ENCODE measurements around the gene TOR2A.
"Not testable (repeated sequence)": the region's sequence is repeated elsewhere in the genome, so short reads cannot be mapped to it uniquely, and the experiment has no call there.

TOR2A gene

DNA sequence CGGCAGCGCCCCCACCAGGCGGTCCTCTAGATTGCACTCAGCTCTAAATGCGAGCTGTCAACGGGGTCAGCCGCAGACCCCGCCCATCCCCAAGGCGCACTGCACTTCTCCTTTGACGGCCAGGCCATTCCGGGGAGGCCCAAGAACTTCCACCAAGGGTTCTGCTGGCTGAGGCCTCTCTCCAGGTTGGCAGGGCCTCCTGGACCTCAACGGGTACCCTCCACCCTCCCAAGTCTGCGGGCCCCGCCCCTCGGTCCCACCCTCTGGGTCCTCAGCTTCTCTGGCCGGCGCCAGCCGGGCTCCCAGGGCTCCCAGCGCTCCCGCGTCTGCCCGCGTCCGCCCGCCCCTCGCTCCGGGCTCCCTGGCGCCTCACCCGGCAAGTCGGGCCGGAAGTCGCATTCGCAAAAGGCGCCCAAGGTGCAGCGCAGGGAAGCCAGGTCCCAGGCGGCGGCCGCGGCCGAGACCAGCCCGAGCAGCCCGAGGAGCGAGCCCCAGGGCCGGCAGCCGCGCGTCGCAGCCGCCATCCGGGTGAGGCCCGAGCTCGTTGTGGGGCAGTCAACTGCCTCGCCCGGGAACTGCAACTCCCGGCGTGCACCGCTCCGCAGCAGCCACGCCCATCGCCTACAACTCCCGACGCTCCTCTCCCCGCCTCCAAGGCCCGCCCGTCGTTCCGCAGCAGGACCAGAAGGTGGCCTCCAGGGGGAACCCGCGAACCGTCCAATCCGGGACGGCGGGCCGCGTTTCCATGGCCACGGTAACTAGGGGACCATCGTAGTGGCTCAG is at the start of gene TOR2A:
TOR2A (minus strand) TSS at position 548 of the 783 bp plus-strand sequence; CDS start at position 524, 24 bp downstream.
- DNase-seq: peak; percentile 96

DNA sequence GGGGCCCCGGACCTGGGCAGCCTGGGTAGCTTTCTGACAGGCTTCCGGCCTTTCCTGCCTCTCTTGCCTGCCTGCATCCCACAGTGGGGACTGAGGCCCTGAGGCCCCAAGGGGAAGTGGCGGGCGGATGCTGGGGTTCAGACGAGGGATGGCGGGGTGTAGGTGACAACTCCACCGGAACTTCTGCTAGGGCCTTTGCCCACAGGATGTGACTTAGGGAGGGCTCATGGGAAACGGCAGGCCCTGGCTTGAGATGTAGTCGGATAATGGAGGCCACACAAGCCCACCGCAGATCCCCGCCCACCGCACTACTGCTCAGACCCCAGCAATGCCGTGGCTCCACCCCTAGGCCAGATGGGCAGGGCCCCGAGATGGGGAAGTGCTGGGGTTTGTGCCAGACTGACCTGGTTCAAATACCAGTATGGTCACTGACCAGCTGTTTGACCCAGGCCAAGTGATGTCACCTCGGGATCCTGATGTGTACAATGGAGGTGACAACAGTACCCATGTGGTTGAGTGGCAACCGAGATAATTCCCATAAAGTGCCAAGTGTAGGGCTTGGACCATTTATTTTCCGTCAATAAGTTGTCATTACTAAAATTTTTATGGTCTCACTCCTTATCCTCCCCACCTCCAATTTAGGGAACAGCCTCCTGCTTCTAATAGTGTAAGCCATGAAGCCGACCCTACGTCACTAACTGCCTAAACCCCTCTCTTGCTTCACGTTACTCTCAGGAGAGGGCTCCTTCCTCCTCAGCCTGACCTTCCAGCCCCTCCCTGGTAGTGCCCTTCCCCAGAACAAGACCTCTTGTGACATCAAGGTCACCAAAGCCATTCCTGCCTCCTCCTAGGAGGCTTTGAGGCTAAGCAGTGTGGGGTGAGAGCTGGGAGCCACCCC is 48.3 kb upstream of the TOR2A start:
- no peak for DNase-seq

DNA sequence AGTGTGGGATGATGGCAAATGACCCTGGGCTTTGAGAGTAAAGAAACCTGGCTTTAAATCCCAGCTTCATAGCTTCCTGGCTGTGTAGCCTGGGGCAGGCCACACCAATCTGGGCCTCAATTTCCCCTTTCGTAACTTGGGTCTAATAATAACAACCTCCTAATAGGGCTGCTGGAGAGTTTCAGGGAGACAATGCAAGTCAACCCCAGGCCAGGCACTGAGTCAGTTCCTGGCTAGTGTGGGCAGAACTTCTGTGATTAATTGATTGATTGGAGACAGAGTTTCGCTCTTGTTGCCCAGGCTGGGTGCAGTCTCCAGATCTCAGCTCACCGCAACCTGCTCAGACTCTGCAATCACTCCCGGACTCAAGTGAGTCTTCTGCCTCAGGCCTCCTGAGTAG is 46.7 kb upstream of the TOR2A start:
- DNase-seq: no peak

DNA sequence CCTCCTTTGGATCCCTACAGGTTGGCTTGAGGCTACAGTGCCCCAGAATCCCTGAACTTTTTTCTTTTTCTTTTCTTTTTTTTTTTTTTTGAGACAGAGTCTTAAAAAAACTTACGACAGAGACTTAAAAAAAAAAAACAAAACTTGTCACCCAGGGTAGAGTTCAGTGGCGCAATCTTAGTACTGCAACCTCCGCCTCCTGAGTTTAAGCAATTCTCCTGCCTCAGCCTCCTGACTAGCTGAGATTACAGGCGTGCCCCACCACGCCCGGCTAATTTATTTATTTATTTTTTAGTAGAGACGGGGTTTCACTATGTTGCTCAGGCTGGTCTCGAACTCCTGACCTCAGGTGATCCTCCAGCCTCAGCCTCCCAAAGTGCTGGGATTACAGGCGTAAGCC is 45.8 kb upstream of the TOR2A start:
- DNase-seq: not testable (repeated sequence)

DNA sequence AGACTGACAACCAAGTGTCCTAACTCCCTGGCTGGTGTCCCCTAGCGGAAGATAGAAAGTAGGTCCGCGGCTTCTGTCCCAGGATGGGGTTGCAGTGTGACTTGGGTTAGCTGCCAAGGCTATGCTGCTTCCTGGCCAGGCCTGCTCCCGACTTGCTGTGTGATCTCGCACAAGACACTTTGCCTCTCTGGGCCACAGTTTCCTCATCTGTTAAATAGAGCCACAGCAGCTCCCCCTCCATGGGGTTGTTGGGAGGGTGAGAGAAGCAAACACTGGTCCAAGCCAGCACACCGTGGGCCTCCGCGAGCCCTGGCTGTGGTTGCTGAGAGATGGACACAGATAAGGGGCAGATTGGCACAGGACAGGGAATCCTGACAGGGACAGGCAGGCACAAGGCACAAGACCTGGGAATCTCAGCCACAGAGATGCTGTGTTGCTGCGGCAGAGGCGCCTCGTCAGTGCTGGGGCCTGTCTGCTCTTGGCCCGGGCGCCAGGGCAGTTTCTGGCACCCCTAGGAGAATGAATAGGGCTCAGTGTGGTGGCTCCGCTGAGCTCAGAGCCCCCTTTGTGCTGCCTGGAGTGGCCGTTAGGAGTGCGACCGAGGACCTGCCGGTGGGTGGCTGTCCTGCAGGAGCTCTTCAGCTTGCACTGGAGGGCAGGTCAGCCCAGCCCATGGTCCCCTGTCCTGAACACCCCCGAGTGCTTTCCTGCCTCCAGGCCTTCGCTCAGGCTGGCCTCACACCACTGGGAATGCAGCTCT is 45.2 kb upstream of the TOR2A start:
- DNase-seq: no peak

DNA sequence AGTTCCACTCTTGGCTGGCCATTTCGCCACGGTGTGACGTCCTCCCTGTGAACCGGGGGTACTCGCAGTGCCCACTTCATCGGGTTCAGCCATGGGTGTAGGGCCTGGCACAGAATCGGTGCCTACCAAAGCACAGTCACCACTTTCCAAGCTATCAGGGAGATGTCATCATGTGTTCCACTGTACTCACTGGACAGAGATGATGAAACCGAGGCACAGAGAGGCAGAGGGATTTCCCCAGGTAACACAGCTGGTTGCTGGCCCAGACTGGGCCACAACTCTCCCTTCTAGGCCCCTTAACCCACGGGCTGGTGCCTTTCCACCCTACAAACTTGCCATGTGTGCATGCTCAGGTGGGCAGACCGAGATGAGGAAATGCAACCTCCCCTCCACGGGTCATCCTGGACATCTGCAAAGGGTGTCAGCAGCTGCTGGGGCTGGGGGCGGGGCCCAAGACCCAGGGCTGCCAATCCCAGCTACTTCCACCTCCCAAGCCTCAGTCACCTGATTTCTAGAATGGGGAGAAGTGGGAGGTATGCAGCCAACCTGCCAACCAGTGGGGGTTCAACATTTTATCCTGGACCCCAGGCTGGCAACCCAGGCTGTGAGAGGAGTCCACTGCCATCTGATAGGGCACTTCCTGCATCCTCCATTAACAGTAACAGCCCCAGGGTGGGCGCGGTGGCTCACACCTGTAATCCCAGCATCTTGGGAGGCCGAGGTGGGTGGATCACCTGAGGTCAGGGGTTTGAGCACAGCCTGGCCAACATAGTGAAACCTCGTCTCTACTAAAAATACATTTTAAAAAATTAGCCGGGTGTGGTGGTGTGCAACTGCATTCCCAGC is 44.3 kb upstream of the TOR2A start:
- no peak for DNase-seq

DNA sequence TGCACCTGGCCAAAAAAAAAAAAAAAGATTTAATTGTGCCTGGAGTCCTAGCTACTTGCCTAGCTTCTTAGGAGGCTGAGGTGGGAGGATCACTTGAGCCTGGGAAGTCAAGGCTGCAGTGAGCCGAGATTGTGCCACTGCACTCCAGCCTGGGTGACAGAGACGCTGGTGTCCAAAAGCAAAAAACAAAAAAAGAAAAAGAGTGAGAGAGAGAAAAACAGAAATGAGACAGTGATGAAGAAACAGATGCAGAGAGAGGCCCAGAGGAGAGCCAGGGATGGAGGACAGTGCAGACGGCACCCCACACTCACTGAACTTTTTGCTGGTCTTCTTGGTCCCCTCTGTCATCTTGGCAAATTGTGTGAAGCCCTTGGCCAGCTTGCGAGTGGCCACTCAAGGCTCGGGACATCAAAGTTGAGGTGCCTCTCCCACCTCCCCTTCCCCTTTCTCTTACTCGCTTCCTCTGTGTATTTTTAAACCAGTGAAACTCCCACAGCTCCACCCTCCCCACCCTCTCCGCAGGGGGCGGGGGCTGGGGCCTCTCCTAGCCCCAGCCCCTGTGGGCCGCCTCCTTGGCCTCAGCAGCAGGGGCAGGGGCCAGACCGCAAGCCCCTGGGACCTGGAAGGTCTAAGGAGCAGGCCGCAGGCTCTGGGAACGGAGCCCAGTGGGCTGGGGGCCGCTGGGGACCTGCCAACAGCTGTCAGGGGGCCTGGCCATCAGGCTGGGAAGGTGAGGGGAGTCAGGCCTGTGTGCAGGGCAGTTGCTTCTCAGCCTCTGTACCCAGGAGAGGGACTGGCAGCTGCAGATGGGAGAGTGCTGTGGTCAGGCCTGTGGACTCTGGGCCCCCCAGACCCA is 43.4 kb upstream of the TOR2A start, which contains the start of gene SH2D3C:
SH2D3C (minus strand) TSS at position 387 of the 856 bp plus-strand sequence; CDS start at position 348, 39 bp downstream.
- no peak for DNase-seq

DNA sequence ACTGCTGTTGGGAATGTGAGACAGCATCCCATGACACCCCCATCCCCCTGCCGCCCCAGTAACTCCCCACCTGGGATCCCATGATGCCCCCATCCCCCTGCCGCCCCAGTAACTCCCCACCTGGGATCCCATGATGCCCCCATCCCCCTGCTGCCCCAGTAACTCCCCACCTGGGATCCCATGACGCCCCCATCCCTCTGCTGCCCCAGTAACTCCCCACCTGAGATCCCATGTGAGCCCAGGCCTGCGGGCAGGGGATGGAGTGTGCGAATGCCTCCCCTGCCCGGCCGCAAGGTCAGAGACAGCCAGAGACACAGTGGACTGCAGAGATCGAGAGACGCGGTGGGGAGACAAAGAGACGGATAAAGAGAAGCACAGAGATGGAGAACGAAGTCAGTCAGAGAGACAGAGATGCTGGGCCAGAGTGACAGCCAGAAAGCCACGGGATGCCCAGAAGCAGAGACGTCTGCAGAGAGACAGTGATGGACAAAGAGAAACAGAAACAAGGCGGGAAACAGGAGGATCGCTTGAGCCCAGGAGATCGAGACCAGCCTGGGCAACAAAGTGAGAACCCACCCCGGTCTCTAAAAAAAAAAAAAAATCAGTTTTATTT is 42.4 kb upstream of the TOR2A start:
- no peak for DNase-seq

DNA sequence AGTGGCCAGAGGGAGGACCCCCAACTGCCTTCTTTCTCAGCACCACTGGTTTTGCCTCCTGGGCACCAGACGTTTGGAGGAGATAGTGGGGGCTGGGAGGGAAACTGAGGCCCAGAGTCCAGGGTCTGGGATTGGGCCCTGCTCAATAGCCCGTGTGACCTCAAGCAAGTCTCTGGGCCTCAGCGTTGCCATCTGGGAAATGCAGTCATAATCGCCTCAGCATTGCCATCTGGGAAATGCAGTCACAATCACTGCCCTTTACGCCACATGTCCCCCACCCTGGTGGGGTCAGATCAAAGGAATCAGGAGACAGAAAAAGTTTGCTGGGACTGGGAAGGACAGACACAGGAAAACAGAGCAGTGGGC is 41.8 kb upstream of the TOR2A start:
- no peak for DNase-seq

DNA sequence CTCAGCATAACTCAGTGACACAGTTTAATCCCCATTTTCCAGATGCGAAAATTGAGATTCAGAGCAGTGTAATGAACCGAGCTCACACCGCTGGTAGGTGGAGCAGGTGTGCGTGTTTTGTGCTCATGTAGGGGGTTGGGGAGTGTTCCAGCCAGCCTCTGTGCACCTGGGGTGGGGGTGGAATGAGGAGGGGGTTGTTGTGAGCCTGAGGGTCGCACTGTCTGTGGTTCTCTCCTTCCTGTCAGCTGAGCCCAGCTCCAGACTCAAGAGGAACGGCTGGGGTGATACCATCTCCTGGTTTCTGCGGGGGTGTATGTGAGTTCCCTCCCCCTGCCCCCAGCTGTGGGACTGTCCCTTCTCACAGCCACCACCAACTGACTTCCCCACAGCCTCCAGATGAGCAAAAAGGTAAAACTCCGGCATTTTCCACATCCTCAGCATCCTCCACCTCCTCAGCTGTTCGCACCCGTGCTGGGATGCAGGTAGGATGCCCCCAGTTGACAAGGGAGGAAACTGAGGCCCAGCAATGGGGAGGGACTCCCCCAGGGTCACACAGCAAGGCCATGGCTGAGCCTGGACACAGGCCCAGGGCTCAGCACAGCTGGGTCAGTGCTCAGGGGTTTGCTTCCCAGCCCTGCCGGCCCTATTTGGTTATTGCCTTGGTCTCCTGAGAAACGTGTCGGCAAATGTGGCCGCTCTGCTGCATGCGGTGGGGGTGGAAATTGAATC is 41.3 kb upstream of the TOR2A start:
- DNase-seq: no peak

DNA sequence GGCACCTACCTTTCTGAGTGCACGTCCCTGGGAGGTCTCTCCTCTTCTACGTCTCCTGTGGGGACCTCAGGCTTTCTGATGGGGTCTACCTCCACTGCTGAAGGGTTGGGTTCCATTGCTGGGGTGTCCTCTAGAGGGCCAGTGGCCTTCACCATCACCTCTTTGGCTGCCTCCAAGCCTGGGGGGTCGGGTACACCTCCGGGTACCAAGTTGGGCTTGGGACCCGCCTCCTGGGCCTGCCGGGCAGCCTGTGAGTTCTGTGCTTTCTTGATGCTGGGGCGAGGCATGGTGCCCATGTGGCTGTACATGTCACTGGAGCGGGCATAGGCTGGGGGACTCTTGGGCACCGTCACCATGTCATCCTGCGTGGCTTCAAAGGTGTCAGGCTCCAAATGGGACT is 38.9 kb upstream of the TOR2A start:
- DNase-seq: no peak

DNA sequence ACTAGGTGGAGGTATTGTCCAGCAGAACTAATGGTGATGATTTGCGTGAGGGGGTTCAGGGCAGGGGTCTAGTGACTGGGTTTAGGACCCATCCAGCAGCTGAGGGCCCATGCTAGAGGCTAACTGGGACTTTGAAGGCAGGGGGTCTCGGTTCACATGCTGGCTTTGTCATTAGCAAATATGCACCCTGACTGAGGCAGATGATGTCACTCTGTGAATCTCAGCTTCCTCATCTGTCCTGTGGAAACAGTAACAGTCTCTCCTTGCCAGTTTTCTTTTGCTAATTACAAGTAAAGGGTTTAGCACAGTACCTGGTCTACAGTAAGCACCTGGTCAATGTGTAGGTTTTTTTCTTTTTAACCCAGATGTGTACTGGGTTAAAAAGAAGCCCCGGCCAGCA is 38.2 kb upstream of the TOR2A start:
- no peak for DNase-seq

DNA sequence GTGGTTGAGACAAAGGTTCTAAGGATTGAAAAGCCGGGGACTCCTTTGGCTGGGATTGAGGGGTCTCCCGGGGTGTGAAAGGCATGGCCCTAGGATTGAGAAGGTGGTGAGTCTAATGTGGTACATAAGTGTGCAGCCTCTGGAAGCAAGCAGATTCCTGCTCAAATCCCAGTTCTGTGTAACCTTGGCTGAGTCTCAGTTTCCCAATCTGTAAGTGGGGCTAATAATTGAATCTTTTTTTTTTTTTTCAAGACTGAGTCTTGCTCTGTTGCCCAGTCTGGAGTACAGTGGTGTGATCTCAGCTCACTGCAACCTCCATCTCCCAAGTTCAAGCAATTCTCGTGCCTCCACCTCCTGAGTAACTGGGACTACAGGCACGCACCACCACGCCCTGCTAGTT is 37.5 kb upstream of the TOR2A start:
- DNase-seq: no peak

DNA sequence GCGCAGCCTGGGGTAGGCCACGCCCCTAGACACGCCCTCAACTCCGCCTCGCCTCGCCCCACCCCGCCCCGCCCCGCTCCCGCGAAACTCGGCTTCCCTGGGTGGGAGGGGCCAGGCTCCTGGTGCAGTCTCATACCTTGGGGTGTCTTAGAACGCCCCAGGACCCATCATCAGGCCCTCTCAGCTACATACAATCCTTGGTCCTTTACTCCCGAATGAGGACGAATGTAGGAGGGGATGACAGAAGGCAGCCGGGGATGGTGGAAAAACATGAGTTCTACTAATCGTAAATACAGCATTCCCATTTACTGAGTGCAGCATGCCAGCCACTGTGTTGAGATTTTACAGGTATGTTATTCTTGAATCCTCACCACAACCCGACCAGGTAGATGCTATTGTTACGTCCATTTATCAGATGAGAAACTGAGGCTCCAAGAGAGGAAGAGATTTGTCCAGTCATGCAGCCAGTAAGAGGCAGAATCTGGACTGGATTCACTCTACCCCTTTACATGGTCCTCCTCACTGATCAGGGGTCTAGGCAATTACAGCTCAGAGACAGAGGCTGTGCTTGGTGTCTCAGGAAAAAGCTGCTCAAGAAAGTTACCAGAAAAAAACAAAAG is 36.6 kb upstream of the TOR2A start:
- no peak for DNase-seq

DNA sequence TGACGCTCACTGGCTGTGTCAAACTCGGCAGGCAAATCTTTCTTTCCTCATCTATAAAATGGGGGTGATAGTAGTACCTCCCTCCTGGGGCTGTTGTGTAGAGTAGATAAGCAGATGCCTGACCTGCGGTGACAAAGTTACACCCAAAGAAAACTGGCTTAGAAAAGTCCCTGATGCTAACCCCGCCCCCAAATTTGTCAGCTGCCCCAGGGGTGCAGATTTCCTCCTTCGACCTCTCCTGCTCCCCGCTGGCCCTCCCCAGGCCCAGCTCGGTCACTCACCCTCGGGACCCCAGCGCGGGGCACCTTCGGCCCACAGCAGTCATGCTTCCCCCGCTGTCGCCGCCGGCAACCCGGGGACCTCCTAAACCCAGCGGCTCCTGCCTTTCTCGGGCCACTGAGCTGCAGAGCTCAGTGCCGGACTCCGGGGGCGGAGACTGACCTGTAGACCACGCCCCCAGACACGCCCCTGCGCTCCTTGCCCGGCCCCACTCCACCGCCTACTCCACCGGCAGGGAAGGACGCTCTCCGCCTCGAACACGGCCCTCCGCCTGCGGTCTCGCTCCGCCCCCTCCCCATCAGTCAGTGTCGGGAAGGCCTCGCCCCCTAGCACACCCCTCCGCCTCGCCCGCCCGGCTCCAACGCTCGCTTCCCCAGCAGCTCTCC is 35.9 kb upstream of the TOR2A start:
- DNase-seq: peak; percentile 91

DNA sequence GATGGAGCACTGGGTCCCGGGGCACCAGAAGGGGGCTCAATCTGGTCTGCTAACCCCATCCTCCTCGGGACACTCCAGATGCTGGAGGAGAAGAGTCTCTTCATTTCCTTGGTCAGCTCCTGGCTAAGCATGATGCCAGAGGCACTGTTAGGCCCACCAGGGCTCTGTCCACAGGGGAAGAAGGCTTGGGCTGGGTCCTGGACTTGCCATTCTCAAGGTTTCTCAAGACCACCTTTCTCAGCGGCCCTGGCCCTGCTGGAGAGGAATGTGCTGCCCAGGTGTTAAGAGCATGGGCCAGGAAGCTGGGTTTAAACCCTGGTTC is 35.5 kb upstream of the TOR2A start:
- DNase-seq: no peak

DNA sequence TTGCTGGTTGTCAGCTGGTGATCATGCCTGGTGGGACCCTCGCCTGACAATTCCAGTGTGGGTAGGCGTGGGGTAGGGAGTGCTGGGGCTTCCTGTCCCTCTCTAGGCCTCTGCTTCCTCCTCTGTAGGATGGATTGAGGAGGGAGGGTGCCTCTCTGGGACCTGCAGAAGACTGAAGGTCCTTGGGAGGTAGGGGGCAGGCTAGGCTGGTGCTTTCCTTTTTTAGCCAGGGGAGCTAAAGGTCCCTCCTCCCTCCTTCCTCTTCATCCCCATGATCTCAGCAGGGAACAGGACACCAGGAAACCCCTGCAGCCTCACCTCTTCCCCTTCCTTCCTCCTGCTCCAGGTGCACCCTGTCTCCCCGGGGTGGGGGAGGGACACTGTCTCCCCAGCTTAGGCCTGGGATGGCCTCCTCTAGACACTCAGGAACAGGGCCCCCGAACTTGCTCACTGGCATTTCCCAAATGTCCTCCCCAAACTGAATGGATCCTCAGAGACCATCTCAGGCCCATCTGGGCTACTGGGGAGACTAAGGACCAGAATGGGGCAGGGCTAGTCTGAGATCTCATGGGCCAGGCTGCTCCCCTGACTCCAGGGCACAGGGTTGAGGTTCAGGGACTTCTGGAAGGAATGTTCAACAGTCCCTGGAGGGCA is 35.0 kb upstream of the TOR2A start:
- no peak for DNase-seq

DNA sequence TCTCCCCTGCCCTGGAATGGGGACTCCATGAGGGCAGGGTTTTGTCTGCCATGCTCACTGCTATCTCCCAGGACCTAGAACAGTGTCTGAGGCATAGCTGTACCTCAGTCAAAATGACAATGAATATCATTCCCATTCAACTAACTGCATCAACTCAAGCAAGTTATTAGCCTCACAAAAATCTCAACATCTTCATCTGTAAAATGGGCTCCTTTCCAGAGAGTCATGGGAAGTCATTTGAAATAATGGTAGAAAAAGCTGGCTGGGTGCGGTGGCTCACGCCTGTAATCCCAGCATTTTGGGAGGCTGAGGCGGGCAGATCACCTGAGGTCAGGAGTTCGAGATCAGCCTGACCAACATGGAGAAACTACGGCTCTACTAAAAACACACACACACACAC is 34.0 kb upstream of the TOR2A start:
- DNase-seq: no peak

DNA sequence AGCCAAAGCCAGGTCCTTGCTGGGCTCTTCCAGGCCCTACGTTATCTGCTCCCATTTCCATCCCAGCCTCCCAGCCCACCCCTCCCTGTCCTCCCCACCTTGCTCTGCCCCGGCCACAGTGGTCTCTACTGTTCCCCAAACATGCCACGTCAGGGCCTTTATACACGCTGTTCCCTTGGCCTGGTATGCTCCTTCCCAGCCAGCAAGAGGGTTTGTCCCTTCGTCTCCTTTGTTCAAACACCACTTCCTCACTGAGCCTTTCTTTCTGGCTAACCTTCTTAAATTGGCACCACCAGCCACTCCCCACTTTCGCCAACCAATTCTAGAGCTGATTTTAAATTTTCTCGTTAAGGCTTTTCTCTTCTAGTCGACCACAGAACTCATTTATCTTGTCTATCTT is 33.6 kb upstream of the TOR2A start:
- no peak for DNase-seq

Data from NCI-H2107 (cell line).